A549 treated with Mapracorat at 1 μM for 4 hours (cell line): ENCODE measurements around the gene PRR9. TPM values are rescaled to one million over a fixed set of nuclear protein-coding genes. Genes with fewer than 3 reads are reported as not detected.

Source experiments
- total RNA-seq: library from RNA; stranded (reverse); fragments of 200-300 nt; extraction: Qiagen RNA extraction; gene quantifications from 5 replicates; pipeline ENCODE4 v1.2.3, GENCODE V29; 2022

Gene PRR9, protein sequence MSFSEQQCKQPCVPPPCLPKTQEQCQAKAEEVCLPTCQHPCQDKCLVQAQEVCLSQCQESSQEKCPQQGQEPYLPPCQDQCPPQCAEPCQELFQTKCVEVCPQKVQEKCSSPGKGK
- not detected in 5 replicates for total RNA-seq

DNA sequence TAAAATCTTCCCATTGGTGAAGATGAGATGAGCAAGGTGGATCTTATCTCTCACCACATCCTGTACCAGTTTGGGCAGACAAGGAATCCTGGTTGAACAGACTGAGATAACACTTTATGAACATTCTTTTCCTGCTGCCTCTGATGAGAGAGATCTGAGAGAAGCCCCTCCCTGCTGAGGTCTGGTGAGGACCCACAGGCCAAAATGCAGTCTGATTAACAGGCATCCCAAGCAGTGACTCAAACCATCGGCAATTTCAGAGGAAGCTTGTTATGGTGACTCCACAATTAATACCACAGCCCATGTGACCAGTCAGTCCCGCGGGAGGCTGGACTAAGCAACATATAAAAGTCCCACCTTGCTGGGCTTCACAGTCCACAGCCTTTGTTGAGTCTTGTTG lies at the start of gene PRR9:
Gene PRR9 (plus strand): TSS at position 373 of the 400 bp plus-strand sequence. CDS start 561 bp downstream, outside the sequence.

DNA sequence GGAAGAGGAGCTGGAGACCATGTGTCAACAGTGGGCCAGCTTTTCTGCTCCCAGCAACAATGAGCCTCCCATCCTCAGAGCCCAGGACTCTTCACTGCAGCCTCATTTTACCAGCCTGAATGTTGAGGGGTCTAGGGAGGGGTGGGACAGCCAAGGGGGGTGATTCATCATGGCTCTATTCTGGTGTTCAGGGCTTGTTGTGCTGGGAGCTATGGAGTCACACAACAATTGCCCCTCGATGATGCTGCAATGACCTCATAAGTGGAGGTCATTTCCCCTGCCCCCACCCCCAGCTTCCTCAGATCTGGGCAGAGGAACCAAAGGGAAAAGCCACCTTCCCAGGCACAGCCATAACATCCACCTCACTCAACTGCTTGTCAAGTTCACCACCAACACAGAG lies 14.3 kb upstream of the PRR9 start, which contains the start of gene LELP1:
Gene LELP1 (plus strand): TSS at position 301 of the 400 bp plus-strand sequence. CDS start 1,278 bp downstream, outside the sequence.

DNA sequence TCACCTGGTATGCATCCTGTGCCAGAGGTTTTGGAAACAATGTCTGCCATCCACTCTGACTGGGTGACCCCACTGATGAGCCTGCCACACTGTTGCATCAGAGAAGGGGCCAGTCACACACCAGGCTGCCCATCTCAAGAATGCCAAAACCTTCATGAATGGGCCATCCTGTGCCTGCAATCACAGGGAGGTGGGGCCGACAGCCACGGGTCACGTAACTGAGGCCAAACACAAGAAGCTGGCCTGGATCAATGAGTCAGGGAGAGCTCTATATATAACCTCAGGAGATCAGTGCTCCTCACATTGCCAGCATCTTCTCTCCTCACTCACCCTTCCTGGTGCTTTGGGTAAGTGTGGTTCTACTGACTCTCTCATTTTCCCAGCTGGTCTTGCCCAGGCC lies 42.0 kb downstream of the PRR9 start, which contains the start of gene LORICRIN:
Gene LORICRIN (plus strand): TSS at position 301 of the 400 bp plus-strand sequence. CDS start 1,263 bp downstream, outside the sequence.

Other genes with a start within 250 kb of the PRR9 start
- gene SPRR4, start 246.9 kb upstream of the PRR9 start, total RNA-seq, result not detected in 5 replicates
- not detected in 5 replicates for gene SPRR1A, start 233.5 kb upstream of the PRR9 start, total RNA-seq
- gene SPRR3, start 215.8 kb upstream of the PRR9 start, total RNA-seq, result not detected in 5 replicates
- gene SPRR1B, start 186.4 kb upstream of the PRR9 start, total RNA-seq, result not detected in 5 replicates
- not detected in 5 replicates for gene SPRR2D, start 176.5 kb upstream of the PRR9 start, total RNA-seq
- gene SPRR2A, start 160.1 kb upstream of the PRR9 start, total RNA-seq, result not detected in 5 replicates
- not detected in 5 replicates for gene SPRR2B, start 146.0 kb upstream of the PRR9 start, total RNA-seq
- gene SPRR2E, start 123.1 kb upstream of the PRR9 start, total RNA-seq, result not detected in 5 replicates
- not detected in 5 replicates for gene SPRR2F, start 104.1 kb upstream of the PRR9 start, total RNA-seq
- gene SPRR2G, start 66.7 kb upstream of the PRR9 start, total RNA-seq, result not detected in 5 replicates
- gene LELP1, start 14.2 kb upstream of the PRR9 start, total RNA-seq, result not detected in 5 replicates
- not detected in 5 replicates for gene LORICRIN, start 42.1 kb downstream of the PRR9 start, total RNA-seq
- gene PGLYRP3, start 95.4 kb downstream of the PRR9 start, total RNA-seq, result not detected in 5 replicates
- not detected in 5 replicates for gene PGLYRP4, start 131.3 kb downstream of the PRR9 start, total RNA-seq
- 0.77 to 1.2 TPM (median 1.1 TPM) in 4 of 5 replicates, not detected in the other for gene S100A9, start 140.3 kb downstream of the PRR9 start, total RNA-seq
- not detected in 5 replicates for gene S100A12, start 158.0 kb downstream of the PRR9 start, total RNA-seq
- gene S100A8, start 173.5 kb downstream of the PRR9 start, total RNA-seq, result not detected in 5 replicates
- not detected in 5 replicates for gene S100A7A, start 198.9 kb downstream of the PRR9 start, total RNA-seq
- gene S100A7, start 243.1 kb downstream of the PRR9 start, total RNA-seq, result not detected in 5 replicates